A549 (cell line): ENCODE data around the gene PPIL4. TPM values are rescaled to one million over a fixed set of nuclear protein-coding genes. Genes with fewer than 3 reads are reported as not detected.

Experiments used
- ATAC-seq, 2 experiments: fragments of 200-7000 bp in 1 of 2; fragments of >200 bp in 1 of 2; cut with Nextera tagmentation in 1 of 2; cut with Tn5 transposase in 1 of 2; 3 replicates each; pipeline versions ENCODE4 v1.8.0 to v1.9.1; 2018 to 2020; ENCODE audit warnings: mild to moderate bottlenecking in 1 of 2, moderate library complexity in 1 of 2
- CTCF ChIA-PET: fragments of 300-600 bp; sonication (Branson Sonifier 250); formaldehyde crosslinking; extraction: SDS; loops from one replicate; lab custom pipeline; 2021; ENCODE audit warnings: antibody characterized with exemption, inconsistent platforms; lab: Yijun Ruan, JAX
- POLR2A ChIA-PET: fragments of 350-600 bp; formaldehyde crosslinking; extraction: SDS; loops from one replicate; lab custom pipeline; 2021; ENCODE audit warnings: antibody characterized with exemption, inconsistent platforms; lab: Yijun Ruan, JAX
- DNase-seq, 2 experiments: peaks; one replicate each; pipeline versions ENCODE4 v3.0.0 to v3.0.0-alpha.2; 2011 to 2016; ENCODE audit warnings: low read depth in 1 of 2, low spot score in 1 of 2
- FAIRE-seq: peaks from 2 replicates; lab custom pipeline; 2011; peaks lifted over from hg19 to GRCh38; lab: Jason Lieb, UNC
- H3K27ac ChIP-seq, 2 experiments: fragments of >200 bp; sonication (Bioruptor Twin); formaldehyde crosslinking; 3 replicates each; pipeline ENCODE4 v1.5.1; 2016 to 2017
- H3K4me1 ChIP-seq: fragments of >200 bp; sonication (Bioruptor Twin); formaldehyde crosslinking; 3 replicates; pipeline ENCODE4 v1.6.1; 2016
- H3K4me2 ChIP-seq: fragments of >200 bp; sonication (Bioruptor Twin); formaldehyde crosslinking; 3 replicates; pipeline ENCODE4 v1.6.1; 2016
- H3K4me3 ChIP-seq: fragments of >200 bp; sonication (Bioruptor Twin); formaldehyde crosslinking; 3 replicates; pipeline ENCODE4 v1.5.1; 2016
- H3K9me3 ChIP-seq: fragments of >200 bp; sonication (Bioruptor Twin); formaldehyde crosslinking; 3 replicates; pipeline ENCODE4 v1.6.1; 2016
- ATOH8 ChIP-seq: fragments of 250-450 bp; sonication (Bioruptor Pico); IDR thresholded peaks from 2 replicates; pipeline ENCODE4 v1.5.0; 2020; ENCODE audit warnings: low read depth, mild to moderate bottlenecking, moderate library complexity
- BCL3 ChIP-seq: fragments of >200 bp; sonication (Bioruptor Twin); formaldehyde crosslinking; IDR thresholded peaks from 3 replicates; pipeline ENCODE4 v1.6.1; 2016
- CBX2 ChIP-seq: fragments of 200-600 bp; sonication (generic); IDR thresholded peaks from 2 replicates; pipeline ENCODE4 v1.6.1; 2016; ENCODE audit warnings: low read depth, mild to moderate bottlenecking, borderline replicate concordance
- CEBPB ChIP-seq, 2 experiments: fragments of >200 bp in 1 of 2; sonication (Bioruptor Twin) in 1 of 2; formaldehyde crosslinking in 1 of 2; IDR thresholded peaks; 2 replicates each; pipeline ENCODE4 v1.6.1; 2012 to 2016
- E2F6 ChIP-seq: IDR thresholded peaks from 2 replicates; pipeline ENCODE4 v1.6.1; 2012; ENCODE audit warnings: low read depth, borderline replicate concordance
- EHMT2 ChIP-seq: fragments of 200-600 bp; sonication (generic); IDR thresholded peaks from 2 replicates; pipeline ENCODE4 v1.6.1; 2016; ENCODE audit warnings: antibody characterized with exemption, low read depth, mild to moderate bottlenecking, moderate library complexity
- ELK1 ChIP-seq: fragments of 150-350 bp; IDR thresholded peaks from 2 replicates; pipeline ENCODE4 v1.6.1; 2014; ENCODE audit warnings: low read depth, mild to moderate bottlenecking, low read length
- FOSB ChIP-seq: fragments of 250-450 bp; sonication (Bioruptor Pico); IDR thresholded peaks from 2 replicates; pipeline ENCODE4 v1.5.0; 2020; ENCODE audit warnings: mild to moderate bottlenecking, moderate library complexity
- FOXS1 ChIP-seq: fragments of 250-450 bp; sonication (Bioruptor Pico); IDR thresholded peaks from 2 replicates; pipeline ENCODE4 v1.5.0; 2020; ENCODE audit warnings: mild to moderate bottlenecking, moderate library complexity
- HDAC2 ChIP-seq: fragments of 200-600 bp; sonication (generic); IDR thresholded peaks from 2 replicates; pipeline ENCODE4 v1.6.1; 2016
- HOXA7 ChIP-seq: fragments of 250-450 bp; sonication (Bioruptor Pico); IDR thresholded peaks from 2 replicates; pipeline ENCODE4 v1.5.0; 2020; ENCODE audit warnings: mild to moderate bottlenecking, moderate library complexity
- HOXB5 ChIP-seq: fragments of 250-450 bp; sonication (Bioruptor Pico); IDR thresholded peaks from 2 replicates; pipeline ENCODE4 v1.5.0; 2020; ENCODE audit warnings: mild to moderate bottlenecking, moderate library complexity
- JUN ChIP-seq, 2 experiments: fragments of >200 bp; sonication (Bioruptor Twin); formaldehyde crosslinking; IDR thresholded peaks; 2 replicates in 1 of 2; 3 replicates in 1 of 2; pipeline ENCODE4 v1.6.1; 2016 to 2017
- KDM5A ChIP-seq: fragments of 200-600 bp; sonication (generic); IDR thresholded peaks from 2 replicates; pipeline ENCODE4 v1.6.1; 2016; ENCODE audit warnings: antibody characterized with exemption, mild to moderate bottlenecking
- MAFK ChIP-seq: fragments of 450-650 bp; IDR thresholded peaks from 2 replicates; pipeline ENCODE4 v1.6.1; 2014; ENCODE audit not compliant: partially characterized antibody
- MAX ChIP-seq: IDR thresholded peaks from 2 replicates; pipeline ENCODE4 v1.6.1; 2012
- NFE2L2 ChIP-seq: fragments of 150-350 bp; conservative IDR thresholded peaks from 2 replicates; pipeline ENCODE4 v1.6.1; 2014; ENCODE audit warnings: low read length
- PBX3 ChIP-seq: IDR thresholded peaks from 2 replicates; pipeline ENCODE4 v1.6.1; 2012
- PHF8 ChIP-seq: fragments of 200-600 bp; sonication (generic); IDR thresholded peaks from 2 replicates; pipeline ENCODE4 v1.6.1; 2016; ENCODE audit warnings: low read depth, mild to moderate bottlenecking, antibody characterized with exemption, moderate library complexity, borderline replicate concordance
- POLR2A ChIP-seq: IDR thresholded peaks from 2 replicates; pipeline ENCODE4 v1.6.1; 2012; ENCODE audit warnings: mild to moderate bottlenecking, low read length
- RAD21 ChIP-seq, 2 experiments: fragments of >200 bp in 1 of 2; sonication (Bioruptor Twin) in 1 of 2; formaldehyde crosslinking in 1 of 2; IDR thresholded peaks in 1 of 2; conservative IDR thresholded peaks in 1 of 2; 2 replicates in 1 of 2; 3 replicates in 1 of 2; pipeline ENCODE4 v1.6.1; 2012 to 2018; ENCODE audit warnings: inconsistent platforms in 1 of 2
- RNF2 ChIP-seq: fragments of 200-600 bp; sonication (generic); IDR thresholded peaks from 2 replicates; pipeline ENCODE4 v1.6.1; 2016; ENCODE audit warnings: low read depth, mild to moderate bottlenecking, antibody characterized with exemption, moderate library complexity, borderline replicate concordance
- SREBF2 ChIP-seq: fragments of 450-650 bp; IDR thresholded peaks from 2 replicates; pipeline ENCODE4 v1.6.1; 2014; ENCODE audit warnings: mild to moderate bottlenecking, moderate library complexity
- TFCP2L1 ChIP-seq: fragments of 250-450 bp; sonication (Bioruptor Pico); IDR thresholded peaks from 2 replicates; pipeline ENCODE4 v1.5.0; 2021; ENCODE audit warnings: mild to moderate bottlenecking
- ZFP36 ChIP-seq: fragments of 450-650 bp; IDR thresholded peaks from 2 replicates; pipeline ENCODE4 v1.6.1; 2014; ENCODE audit warnings: borderline replicate concordance; ENCODE audit not compliant: partially characterized antibody
- WGBS: methylation state at CpG from one replicate; pipeline ENCODE4 v1.1.6; 2017; ENCODE audit errors: missing lambda C conversion rate; 5-methylcytosine and 5-hydroxymethylcytosine counted together
- polyA plus RNA-seq, 4 experiments: library from polyadenylated mRNA; depleted of rRNA in 3 of 4; stranded (reverse); fragments of >200 nt; fragmentation: RNase III in 1 of 4; extraction: RNeasy Plus Mini Kit Qiagen cat#74134 plus additional on column Dnase treatment in 1 of 4; gene quantifications; 2 replicates in 3 of 4; 3 replicates in 1 of 4; pipeline ENCODE4 v1.2.3, GENCODE V29; 2011 to 2017

Gene PPIL4
- polyA plus RNA-seq, 2 of the 4 experiments (the other 2 are of a cell fraction): 12.1 to 17.2 TPM

GRCh38 chr6:149566410-149567193 is 20.8 kb upstream of the PPIL4 start:
- ChIA-PET CTCF (interaction anchor here (0.9 kb wide), 1 partner anchor 20 kb away, joined by 4 read pairs; the partner anchor contains the start of gene PPIL4), POLR2A (interaction anchor here (0.6 to 2.0 kb wide), 5 partner anchors 21 to 386 kb away, joined by 3 to 8 read pairs (median 3); partner anchors contain the start of genes PCMT1 and PPIL4)
- Histone ChIP-seq H3K27ac (peak overlapping the region; percentile 93 to 97), H3K4me1 (peaks cover 30% of the 10 kb centered on the region), H3K4me2 (peak overlapping the region; percentile 97), H3K9me3 (no peaks in the 10 kb centered on the region), H3K4me3 (peak overlapping the region; percentile 100)
- FAIRE-seq (no peak), DNase-seq (peak; percentile 29 to 43), ATAC-seq (peak; percentile 64 to 71)
- TF ChIP-seq RNF2 (no peak), CEBPB (IDR thresholded peaks at IDR 0.05) (no peak), ATOH8 (CRISPR knock-in tag) (no peak), POLR2A (peak; percentile 39), HOXA7 (no peak), E2F6 (no peak; the same call in 1 of the 2 replicates), MAX (peak; percentile 44; the same call in 1 of the 2 replicates), HDAC2 (no peak), EHMT2 (no peak), BCL3 (no peak), PHF8 (peak; percentile 82), FOXS1 (CRISPR knock-in tag) (no peak), RAD21 (conservative IDR thresholded peaks at IDR 0.05 in 1 of 2, IDR thresholded peaks at IDR 0.05 in 1 of 2) (no peak), TFCP2L1 (CRISPR knock-in tag) (no peak), JUN (IDR thresholded peaks at IDR 0.05) (peak in 1 of 2 experiments; percentile 40; a peak in 1 of 5 replicates), SREBF2 (no peak), MAFK (no peak), FOSB (CRISPR knock-in tag) (no peak), CBX2 (no peak), PBX3 (no peak), KDM5A (no peak), NFE2L2 (no peak), HOXB5 (CRISPR knock-in tag) (no peak), ELK1 (no peak), ZFP36 (no peak)
- WGBS: 3% methylated on average over 15 of the region's 81 CpGs
